HCT116 (cell line): ENCODE results near the gene GRAP.
"Not testable (repeated sequence)": the region's sequence is repeated elsewhere in the genome, so short reads cannot be mapped to it uniquely, and the experiment has no call there.

Experiments
- CBX3 ChIP-seq: IDR thresholded peaks from 2 replicates; pipeline ENCODE4 v1.6.1; 2012; ENCODE audit warnings: low read depth
- EZH2 ChIP-seq: fragments of 200-600 bp; sonication (generic); IDR thresholded peaks from 2 replicates; pipeline ENCODE4 v1.6.1; 2017; ENCODE audit warnings: antibody characterized with exemption, mixed run types
- EZH2phosphoT487 ChIP-seq: fragments of 200-600 bp; IDR thresholded peaks from 2 replicates; pipeline ENCODE4 v1.6.1; 2018; ENCODE audit warnings: antibody characterized with exemption, borderline replicate concordance
- POLR2A ChIP-seq: IDR thresholded peaks from 2 replicates; pipeline ENCODE4 v1.7.0; 2011; ENCODE audit warnings: borderline replicate concordance; ENCODE audit not compliant: insufficient read depth, insufficient read length; ENCODE audit errors: extremely low read depth
- POLR2AphosphoS5 ChIP-seq: IDR thresholded peaks from 2 replicates; pipeline ENCODE4 v1.6.1; 2011; ENCODE audit warnings: mild to moderate bottlenecking, low read depth, low read length, moderate library complexity
- RAD21 ChIP-seq: IDR thresholded peaks from 2 replicates; pipeline ENCODE4 v1.6.1; 2012; ENCODE audit warnings: low read depth, mild to moderate bottlenecking
- SIN3A ChIP-seq: IDR thresholded peaks from 2 replicates; pipeline ENCODE4 v1.6.1; 2012; ENCODE audit warnings: low read depth
- ZFX ChIP-seq: fragments of 450-650 bp; IDR thresholded peaks from 2 replicates; pipeline ENCODE4 v1.6.1; 2017
- TF ChIP-seq, protein P1 (sequence below), 3 experiments: fragments of 200-600 bp in 1 of 3; sonication (generic) in 1 of 3; IDR thresholded peaks in 2 of 3; conservative IDR thresholded peaks in 1 of 3; 2 replicates each; pipeline ENCODE4 v1.5.1; 2012 to 2017; ENCODE audit warnings: low read depth in 2 of 3, low read length in 2 of 3, antibody characterized with exemption in 1 of 3, borderline replicate concordance in 1 of 3, control low read depth in 1 of 3, mild to moderate bottlenecking in 1 of 3, mixed read lengths in 1 of 3, mixed run types in 1 of 3, moderate library complexity in 1 of 3; ENCODE audit not compliant: insufficient read depth in 1 of 3
- TF ChIP-seq, protein P2 (sequence below): IDR thresholded peaks from 2 replicates; pipeline ENCODE4 v1.6.1; 2012
- TF ChIP-seq, protein P3 (sequence below): IDR thresholded peaks from 2 replicates; pipeline ENCODE4 v1.6.1; 2012; ENCODE audit warnings: low read depth

DNA sequence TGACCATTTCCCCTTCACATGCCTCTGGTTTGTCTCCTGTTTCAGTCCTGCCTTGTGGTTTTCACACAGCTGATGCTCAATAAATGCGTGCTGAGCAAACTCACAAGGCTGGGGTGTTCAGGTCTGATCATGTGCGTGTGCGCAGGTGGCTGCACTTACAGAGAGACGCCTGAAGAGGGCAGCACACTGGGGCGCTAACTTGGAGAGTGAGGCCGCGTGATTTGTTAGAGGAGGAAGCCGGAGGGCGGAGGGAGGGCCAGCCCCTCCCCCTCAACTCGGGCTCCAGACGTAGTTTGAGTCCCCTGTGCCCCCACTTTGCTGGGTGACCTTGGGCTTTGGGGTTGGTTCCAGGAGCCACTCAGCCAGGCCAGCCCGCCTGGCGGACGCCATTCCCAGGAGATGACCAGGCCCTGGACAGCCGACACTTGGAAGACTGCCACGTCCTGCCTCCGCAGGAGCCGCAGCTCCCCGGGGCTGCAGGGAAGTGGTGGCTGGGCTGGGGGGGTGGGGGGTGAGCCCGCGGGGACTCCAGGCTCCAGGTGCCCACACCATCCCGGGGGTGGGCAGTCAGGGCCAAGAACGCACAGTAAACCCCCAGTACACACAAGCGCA is 14.3 kb downstream of the GRAP start:
- TF ChIP-seq, protein P1, sequence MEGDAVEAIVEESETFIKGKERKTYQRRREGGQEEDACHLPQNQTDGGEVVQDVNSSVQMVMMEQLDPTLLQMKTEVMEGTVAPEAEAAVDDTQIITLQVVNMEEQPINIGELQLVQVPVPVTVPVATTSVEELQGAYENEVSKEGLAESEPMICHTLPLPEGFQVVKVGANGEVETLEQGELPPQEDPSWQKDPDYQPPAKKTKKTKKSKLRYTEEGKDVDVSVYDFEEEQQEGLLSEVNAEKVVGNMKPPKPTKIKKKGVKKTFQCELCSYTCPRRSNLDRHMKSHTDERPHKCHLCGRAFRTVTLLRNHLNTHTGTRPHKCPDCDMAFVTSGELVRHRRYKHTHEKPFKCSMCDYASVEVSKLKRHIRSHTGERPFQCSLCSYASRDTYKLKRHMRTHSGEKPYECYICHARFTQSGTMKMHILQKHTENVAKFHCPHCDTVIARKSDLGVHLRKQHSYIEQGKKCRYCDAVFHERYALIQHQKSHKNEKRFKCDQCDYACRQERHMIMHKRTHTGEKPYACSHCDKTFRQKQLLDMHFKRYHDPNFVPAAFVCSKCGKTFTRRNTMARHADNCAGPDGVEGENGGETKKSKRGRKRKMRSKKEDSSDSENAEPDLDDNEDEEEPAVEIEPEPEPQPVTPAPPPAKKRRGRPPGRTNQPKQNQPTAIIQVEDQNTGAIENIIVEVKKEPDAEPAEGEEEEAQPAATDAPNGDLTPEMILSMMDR (IDR thresholded peaks at IDR 0.05 in 2 of 3, conservative IDR thresholded peaks at IDR 0.05 in 1 of 3; ENCODE audit: borderline replicate concordance in 1 of 3, insufficient read depth in 1 of 3, low read depth in 2 of 3, low read length in 2 of 3) = not testable (repeated sequence)
- not testable (repeated sequence) for TF ChIP-seq POLR2A, EZH2, RAD21, EZH2phosphoT487, SIN3A, ZFX, CBX3, POLR2AphosphoS5
- TF ChIP-seq, protein P2, sequence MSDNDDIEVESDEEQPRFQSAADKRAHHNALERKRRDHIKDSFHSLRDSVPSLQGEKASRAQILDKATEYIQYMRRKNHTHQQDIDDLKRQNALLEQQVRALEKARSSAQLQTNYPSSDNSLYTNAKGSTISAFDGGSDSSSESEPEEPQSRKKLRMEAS = not testable (repeated sequence)
- TF ChIP-seq, protein P3, sequence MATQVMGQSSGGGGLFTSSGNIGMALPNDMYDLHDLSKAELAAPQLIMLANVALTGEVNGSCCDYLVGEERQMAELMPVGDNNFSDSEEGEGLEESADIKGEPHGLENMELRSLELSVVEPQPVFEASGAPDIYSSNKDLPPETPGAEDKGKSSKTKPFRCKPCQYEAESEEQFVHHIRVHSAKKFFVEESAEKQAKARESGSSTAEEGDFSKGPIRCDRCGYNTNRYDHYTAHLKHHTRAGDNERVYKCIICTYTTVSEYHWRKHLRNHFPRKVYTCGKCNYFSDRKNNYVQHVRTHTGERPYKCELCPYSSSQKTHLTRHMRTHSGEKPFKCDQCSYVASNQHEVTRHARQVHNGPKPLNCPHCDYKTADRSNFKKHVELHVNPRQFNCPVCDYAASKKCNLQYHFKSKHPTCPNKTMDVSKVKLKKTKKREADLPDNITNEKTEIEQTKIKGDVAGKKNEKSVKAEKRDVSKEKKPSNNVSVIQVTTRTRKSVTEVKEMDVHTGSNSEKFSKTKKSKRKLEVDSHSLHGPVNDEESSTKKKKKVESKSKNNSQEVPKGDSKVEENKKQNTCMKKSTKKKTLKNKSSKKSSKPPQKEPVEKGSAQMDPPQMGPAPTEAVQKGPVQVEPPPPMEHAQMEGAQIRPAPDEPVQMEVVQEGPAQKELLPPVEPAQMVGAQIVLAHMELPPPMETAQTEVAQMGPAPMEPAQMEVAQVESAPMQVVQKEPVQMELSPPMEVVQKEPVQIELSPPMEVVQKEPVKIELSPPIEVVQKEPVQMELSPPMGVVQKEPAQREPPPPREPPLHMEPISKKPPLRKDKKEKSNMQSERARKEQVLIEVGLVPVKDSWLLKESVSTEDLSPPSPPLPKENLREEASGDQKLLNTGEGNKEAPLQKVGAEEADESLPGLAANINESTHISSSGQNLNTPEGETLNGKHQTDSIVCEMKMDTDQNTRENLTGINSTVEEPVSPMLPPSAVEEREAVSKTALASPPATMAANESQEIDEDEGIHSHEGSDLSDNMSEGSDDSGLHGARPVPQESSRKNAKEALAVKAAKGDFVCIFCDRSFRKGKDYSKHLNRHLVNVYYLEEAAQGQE = not testable (repeated sequence)
